GM12878 (cell line): Measurements from ENCODE around the gene BLOC1S2. TPM values are rescaled to one million over a fixed set of nuclear protein-coding genes. Genes with fewer than 3 reads are reported as not detected.
A peak's percentile ranks its signal among the peaks of the same experiment; 100 is the strongest.

ENCODE experiments used
- CBX5 ChIP-seq: sonication (generic); IDR thresholded peaks from 2 replicates; pipeline ENCODE4 v1.6.1; 2016; ENCODE audit warnings: low read depth, moderate library complexity, mild to moderate bottlenecking, inconsistent platforms
- CREB1 ChIP-seq: IDR thresholded peaks from 2 replicates; pipeline ENCODE4 v1.6.1; 2012; ENCODE audit warnings: low read depth, mild to moderate bottlenecking, inconsistent platforms
- EGR1 ChIP-seq, 2 experiments: IDR thresholded peaks; 1 replicate in 1 of 2; 2 replicates in 1 of 2; pipeline ENCODE4 v1.6.1; 2011 to 2012; ENCODE audit warnings: low read depth in 2 of 2, low read length in 2 of 2, borderline replicate concordance in 1 of 2, mild to moderate bottlenecking in 1 of 2, moderate library complexity in 1 of 2
- LARP7 ChIP-seq: fragments of 450-650 bp; IDR thresholded peaks from 2 replicates; pipeline ENCODE4 v1.6.1; 2017; ENCODE audit warnings: mild to moderate bottlenecking
- MTA3 ChIP-seq: IDR thresholded peaks from 2 replicates; pipeline ENCODE4 v1.6.1; 2012; ENCODE audit warnings: low read length, inconsistent platforms, borderline replicate concordance
- NR2C2 ChIP-seq: IDR thresholded peaks from 2 replicates; pipeline ENCODE4 v1.6.1; 2011; ENCODE audit warnings: borderline replicate concordance, low read depth; ENCODE audit not compliant: control insufficient read depth, insufficient read length
- SIN3A ChIP-seq: IDR thresholded peaks from 2 replicates; pipeline ENCODE4 v1.6.1; 2012; ENCODE audit warnings: low read depth, low read length, improper control_type of control experiment
- SMAD1 ChIP-seq: fragments of 450-650 bp; IDR thresholded peaks from 2 replicates; pipeline ENCODE4 v1.6.1; 2018; ENCODE audit warnings: mild to moderate bottlenecking, low read depth; ENCODE audit not compliant: partially characterized antibody
- SMC3 ChIP-seq: IDR thresholded peaks from 2 replicates; pipeline ENCODE4 v1.6.1; 2011; ENCODE audit warnings: low read length, improper control_type of control experiment, borderline replicate concordance
- STAT1 ChIP-seq: fragments of 450-650 bp; conservative IDR thresholded peaks from 2 replicates; pipeline ENCODE4 v1.6.1; 2014; ENCODE audit warnings: antibody characterized with exemption, mild to moderate bottlenecking
- TCF12 ChIP-seq: IDR thresholded peaks from 2 replicates; pipeline ENCODE4 v1.6.1; 2011; ENCODE audit warnings: low read depth, mild to moderate bottlenecking, low read length
- TCF7 ChIP-seq: IDR thresholded peaks from 2 replicates; pipeline ENCODE4 v1.6.1; 2014; ENCODE audit warnings: antibody characterized with exemption, borderline replicate concordance
- YBX1 ChIP-seq: fragments of 450-650 bp; IDR thresholded peaks from 2 replicates; pipeline ENCODE4 v1.6.1; 2016; ENCODE audit warnings: antibody characterized with exemption
- YY1 ChIP-seq: IDR thresholded peaks from 2 replicates; pipeline ENCODE4 v1.6.1; 2011; ENCODE audit warnings: low read depth, mild to moderate bottlenecking, low read length
- ZNF274 ChIP-seq: IDR thresholded peaks from one replicate; pipeline ENCODE4 v1.8.0; 2011; ENCODE audit not compliant: insufficient read length, insufficient read depth
- polyA plus RNA-seq, 11 experiments: library from polyadenylated mRNA; depleted of rRNA in 4 of 11; unstranded in 6 of 11; stranded (reverse) in 5 of 11; fragments of >200 nt; fragmentation: Nextera tagmentation in 4 of 11; fragmentation: Illumina TruSeq in 1 of 11; extraction: Ambion mirVana in 4 of 11; extraction: Trizol in 1 of 11; gene quantifications; 1 replicate in 1 of 11; 2 replicates in 10 of 11; pipeline versions ENCODE4 v1.2.1 to v1.2.3, GENCODE V29; 2011 to 2016; ENCODE audit warnings: inconsistent platforms in 2 of 11, missing spikeins in 2 of 11, low read depth in 1 of 11
- total RNA-seq, 4 experiments: library from RNA; depleted of rRNA in 3 of 4; stranded (reverse); fragments of >200 nt in 3 of 4; fragmentation: Illumina TruSeq in 1 of 4; extraction: Trizol in 1 of 4; gene quantifications; 2 replicates each; pipeline versions ENCODE4 v1.2.1 to v1.2.3, GENCODE V29; 2013 to 2021
- TF ChIP-seq, protein P1 (sequence below): IDR thresholded peaks from 2 replicates; pipeline ENCODE4 v1.6.1; 2011; ENCODE audit warnings: low read depth, mild to moderate bottlenecking, low read length, moderate library complexity, borderline replicate concordance; ENCODE audit errors: extremely low read depth
- TF ChIP-seq, protein P2 (sequence below): fragments of 450-650 bp; IDR thresholded peaks from 2 replicates; pipeline ENCODE4 v1.6.1; 2016; ENCODE audit warnings: mild to moderate bottlenecking, moderate library complexity, borderline replicate concordance
- TF ChIP-seq, protein P3 (sequence below): IDR thresholded peaks from 2 replicates; pipeline ENCODE4 v1.6.1; 2011; ENCODE audit warnings: mild to moderate bottlenecking, low read depth, low read length, moderate library complexity; ENCODE audit not compliant: insufficient replicate concordance
- TF ChIP-seq, protein P4 (sequence below): fragments of 150-350 bp; IDR thresholded peaks from 2 replicates; pipeline ENCODE4 v1.6.1; 2014; ENCODE audit warnings: mild to moderate bottlenecking, low read depth, low read length
- TF ChIP-seq, protein P5 (sequence below): fragments of 450-650 bp; conservative IDR thresholded peaks from 2 replicates; pipeline ENCODE4 v1.6.1; 2017; ENCODE audit warnings: mild to moderate bottlenecking, moderate library complexity

Gene BLOC1S2
- total and polyA plus RNA-seq, 10 of the 15 experiments (the other 5 are each of a cell fraction or from before 2014, with no cell fraction given), result 58.6 to 164 (median 79.5) TPM

DNA sequence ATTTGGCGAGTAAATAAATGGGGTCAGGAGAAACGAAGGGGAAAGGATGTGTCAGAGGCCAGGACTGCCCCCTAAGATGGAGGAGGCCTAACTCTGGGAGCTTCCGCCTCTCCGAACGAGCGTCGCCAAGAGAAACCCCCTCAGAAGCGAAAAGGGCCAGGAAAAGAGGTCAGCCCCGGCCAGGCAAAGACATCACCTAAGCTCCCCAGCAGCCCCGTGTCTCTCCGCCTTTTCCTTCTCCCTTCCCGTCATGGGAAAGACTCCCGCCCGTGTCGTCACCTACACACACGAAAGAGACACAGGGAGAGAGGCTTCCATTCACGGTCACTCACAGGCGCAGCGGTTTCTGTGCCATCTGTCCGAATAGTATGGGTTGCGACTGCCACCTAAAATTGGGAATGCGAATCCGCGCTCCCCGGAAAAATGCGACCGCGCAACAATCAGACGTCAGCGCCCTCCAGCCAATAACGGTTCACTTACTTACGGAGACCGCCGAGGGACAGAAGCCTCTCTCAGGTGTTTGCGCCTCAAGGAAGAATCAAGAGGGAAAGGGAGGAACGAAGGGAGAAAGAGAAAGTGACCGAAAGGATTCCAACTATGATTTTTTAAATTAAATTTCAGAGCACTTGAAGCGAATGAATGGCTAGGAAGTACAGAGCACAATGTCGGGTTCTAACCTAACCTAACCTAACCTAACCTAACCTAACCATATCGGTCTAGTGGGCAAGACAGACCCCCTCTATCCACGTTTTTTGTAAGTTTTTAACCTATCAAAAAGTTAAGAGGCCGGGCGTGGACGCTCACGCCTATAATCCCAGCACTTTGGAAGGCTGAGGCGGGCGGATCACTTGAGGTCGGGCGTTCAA is 19.0 kb downstream of the BLOC1S2 start, which contains the start of gene CWF19L1 (continued):
- TF ChIP-seq, protein P1, sequence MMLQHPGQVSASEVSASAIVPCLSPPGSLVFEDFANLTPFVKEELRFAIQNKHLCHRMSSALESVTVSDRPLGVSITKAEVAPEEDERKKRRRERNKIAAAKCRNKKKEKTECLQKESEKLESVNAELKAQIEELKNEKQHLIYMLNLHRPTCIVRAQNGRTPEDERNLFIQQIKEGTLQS, result peak; percentile 86
- TF ChIP-seq SIN3A (peak; percentile 79; the same call in 1 of the 2 replicates), CREB1 (peak; percentile 98), CBX5 (no peak), ZNF274 (no peak), TCF12 (peak; percentile 55; the same call in 1 of the 2 replicates), TCF7 (no peak), MTA3 (no peak), YY1 (peak; percentile 47; the same call in 1 of the 2 replicates), STAT1 (no peak), NR2C2 (no peak), EGR1 (IDR thresholded peaks at IDR 0.05; ENCODE audit: borderline replicate concordance in 1 of 2, low read depth in 2 of 2, low read length in 2 of 2) (no peak), YBX1 (no peak), LARP7 (peak; percentile 59; the same call in 1 of the 2 replicates), SMC3 (no peak), SMAD1 (peak; percentile 53)
- TF ChIP-seq, protein P2, sequence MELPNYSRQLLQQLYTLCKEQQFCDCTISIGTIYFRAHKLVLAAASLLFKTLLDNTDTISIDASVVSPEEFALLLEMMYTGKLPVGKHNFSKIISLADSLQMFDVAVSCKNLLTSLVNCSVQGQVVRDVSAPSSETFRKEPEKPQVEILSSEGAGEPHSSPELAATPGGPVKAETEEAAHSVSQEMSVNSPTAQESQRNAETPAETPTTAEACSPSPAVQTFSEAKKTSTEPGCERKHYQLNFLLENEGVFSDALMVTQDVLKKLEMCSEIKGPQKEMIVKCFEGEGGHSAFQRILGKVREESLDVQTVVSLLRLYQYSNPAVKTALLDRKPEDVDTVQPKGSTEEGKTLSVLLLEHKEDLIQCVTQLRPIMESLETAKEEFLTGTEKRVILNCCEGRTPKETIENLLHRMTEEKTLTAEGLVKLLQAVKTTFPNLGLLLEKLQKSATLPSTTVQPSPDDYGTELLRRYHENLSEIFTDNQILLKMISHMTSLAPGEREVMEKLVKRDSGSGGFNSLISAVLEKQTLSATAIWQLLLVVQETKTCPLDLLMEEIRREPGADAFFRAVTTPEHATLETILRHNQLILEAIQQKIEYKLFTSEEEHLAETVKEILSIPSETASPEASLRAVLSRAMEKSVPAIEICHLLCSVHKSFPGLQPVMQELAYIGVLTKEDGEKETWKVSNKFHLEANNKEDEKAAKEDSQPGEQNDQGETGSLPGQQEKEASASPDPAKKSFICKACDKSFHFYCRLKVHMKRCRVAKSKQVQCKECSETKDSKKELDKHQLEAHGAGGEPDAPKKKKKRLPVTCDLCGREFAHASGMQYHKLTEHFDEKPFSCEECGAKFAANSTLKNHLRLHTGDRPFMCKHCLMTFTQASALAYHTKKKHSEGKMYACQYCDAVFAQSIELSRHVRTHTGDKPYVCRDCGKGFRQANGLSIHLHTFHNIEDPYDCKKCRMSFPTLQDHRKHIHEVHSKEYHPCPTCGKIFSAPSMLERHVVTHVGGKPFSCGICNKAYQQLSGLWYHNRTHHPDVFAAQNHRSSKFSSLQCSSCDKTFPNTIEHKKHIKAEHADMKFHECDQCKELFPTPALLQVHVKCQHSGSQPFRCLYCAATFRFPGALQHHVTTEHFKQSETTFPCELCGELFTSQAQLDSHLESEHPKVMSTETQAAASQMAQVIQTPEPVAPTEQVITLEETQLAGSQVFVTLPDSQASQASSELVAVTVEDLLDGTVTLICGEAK, result peak; percentile 31; the same call in 1 of the 2 replicates
- TF ChIP-seq, protein P3, sequence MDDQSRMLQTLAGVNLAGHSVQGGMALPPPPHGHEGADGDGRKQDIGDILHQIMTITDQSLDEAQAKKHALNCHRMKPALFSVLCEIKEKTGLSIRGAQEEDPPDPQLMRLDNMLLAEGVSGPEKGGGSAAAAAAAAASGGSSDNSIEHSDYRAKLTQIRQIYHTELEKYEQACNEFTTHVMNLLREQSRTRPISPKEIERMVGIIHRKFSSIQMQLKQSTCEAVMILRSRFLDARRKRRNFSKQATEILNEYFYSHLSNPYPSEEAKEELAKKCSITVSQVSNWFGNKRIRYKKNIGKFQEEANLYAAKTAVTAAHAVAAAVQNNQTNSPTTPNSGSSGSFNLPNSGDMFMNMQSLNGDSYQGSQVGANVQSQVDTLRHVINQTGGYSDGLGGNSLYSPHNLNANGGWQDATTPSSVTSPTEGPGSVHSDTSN, result no peak
- TF ChIP-seq, protein P4, sequence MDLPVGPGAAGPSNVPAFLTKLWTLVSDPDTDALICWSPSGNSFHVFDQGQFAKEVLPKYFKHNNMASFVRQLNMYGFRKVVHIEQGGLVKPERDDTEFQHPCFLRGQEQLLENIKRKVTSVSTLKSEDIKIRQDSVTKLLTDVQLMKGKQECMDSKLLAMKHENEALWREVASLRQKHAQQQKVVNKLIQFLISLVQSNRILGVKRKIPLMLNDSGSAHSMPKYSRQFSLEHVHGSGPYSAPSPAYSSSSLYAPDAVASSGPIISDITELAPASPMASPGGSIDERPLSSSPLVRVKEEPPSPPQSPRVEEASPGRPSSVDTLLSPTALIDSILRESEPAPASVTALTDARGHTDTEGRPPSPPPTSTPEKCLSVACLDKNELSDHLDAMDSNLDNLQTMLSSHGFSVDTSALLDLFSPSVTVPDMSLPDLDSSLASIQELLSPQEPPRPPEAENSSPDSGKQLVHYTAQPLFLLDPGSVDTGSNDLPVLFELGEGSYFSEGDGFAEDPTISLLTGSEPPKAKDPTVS, result no peak
- TF ChIP-seq, protein P5, sequence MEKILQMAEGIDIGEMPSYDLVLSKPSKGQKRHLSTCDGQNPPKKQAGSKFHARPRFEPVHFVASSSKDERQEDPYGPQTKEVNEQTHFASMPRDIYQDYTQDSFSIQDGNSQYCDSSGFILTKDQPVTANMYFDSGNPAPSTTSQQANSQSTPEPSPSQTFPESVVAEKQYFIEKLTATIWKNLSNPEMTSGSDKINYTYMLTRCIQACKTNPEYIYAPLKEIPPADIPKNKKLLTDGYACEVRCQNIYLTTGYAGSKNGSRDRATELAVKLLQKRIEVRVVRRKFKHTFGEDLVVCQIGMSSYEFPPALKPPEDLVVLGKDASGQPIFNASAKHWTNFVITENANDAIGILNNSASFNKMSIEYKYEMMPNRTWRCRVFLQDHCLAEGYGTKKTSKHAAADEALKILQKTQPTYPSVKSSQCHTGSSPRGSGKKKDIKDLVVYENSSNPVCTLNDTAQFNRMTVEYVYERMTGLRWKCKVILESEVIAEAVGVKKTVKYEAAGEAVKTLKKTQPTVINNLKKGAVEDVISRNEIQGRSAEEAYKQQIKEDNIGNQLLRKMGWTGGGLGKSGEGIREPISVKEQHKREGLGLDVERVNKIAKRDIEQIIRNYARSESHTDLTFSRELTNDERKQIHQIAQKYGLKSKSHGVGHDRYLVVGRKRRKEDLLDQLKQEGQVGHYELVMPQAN, result peak; percentile 61
